ENCODE results near the gene TAS2R46. TPM values are rescaled to one million over a fixed set of nuclear protein-coding genes. Genes with fewer than 3 reads are reported as not detected.
"Not testable (repeated sequence)": the region's sequence is repeated elsewhere in the genome, so short reads cannot be mapped to it uniquely, and the experiment has no call there.

The TAS2R46 gene
- total and polyA plus RNA-seq, 8 donors = 0.20 to 1.4 (median 0.35) TPM; not detected in 2

GRCh38 chr12:11105546-11105945 is 43.5 kb upstream of the TAS2R46 start:
- Histone ChIP-seq H3K4me1 (no peaks in the 10 kb centered on the region), H3K4me3 (no peak overlapping the region), H3K9me3 (peaks cover 0 to 5% of the 10 kb centered on the region in 2 donors), H3K27ac (no peak overlapping the region), H3K36me3 (no peaks in the 10 kb centered on the region), H3K27me3 (no peaks in the 10 kb centered on the region)
- DNase-seq (no peak), ATAC-seq (no peak)
- intact Hi-C loops (cut with DNase I) = no loop called here
- TF ChIP-seq CTCF (IDR thresholded peaks at IDR 0.05) = no peak

DNA sequence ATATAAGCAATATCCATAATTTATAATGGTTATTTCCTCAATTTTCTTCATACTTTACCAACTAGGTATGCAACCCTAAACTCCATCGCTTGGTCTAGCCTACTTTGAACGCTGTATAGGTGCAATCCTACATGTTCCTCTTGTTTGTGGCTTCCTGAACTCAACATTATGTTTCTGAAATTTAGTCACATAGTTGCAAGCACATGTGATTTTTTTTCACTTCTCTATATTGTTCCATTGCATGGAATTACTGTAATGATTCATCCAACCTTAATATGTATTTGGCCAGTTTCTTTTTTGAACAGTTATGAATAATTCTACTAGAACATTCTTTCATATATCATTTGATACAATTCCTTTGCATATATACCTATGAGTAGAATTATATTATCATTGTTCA is 32.8 kb upstream of the TAS2R46 start:
- DNase-seq; H3K9me3 ChIP-seq; H3K27me3 ChIP-seq; intact Hi-C loops (cut with DNase I); H3K4me3 ChIP-seq; H3K4me1 ChIP-seq; H3K27ac ChIP-seq; H3K36me3 ChIP-seq; ATAC-seq: not testable (repeated sequence)

- Histone ChIP-seq H3K27ac (no peak within 1 kb of the TSS), H3K9me3 (no peaks in the 10 kb centered on the region), H3K4me1 (no peaks in the 10 kb centered on the region), H3K36me3 (no peaks in the 10 kb centered on the region), H3K4me3 (no peak within 1 kb of the TSS), H3K27me3 (no peaks in the 10 kb centered on the region)
- intact Hi-C loops (cut with DNase I) = no loop called here
- no peak for DNase-seq
- TF ChIP-seq CTCF (IDR thresholded peaks at IDR 0.05) = no peak
- ATAC-seq = no peak
Measured at GRCh38 chr12:11092128-11092527, 30.0 kb upstream of the TAS2R46 start, which contains the start of gene TAS2R43. TAS2R43 (minus strand) TSS chr12:11092313; CDS start chr12:11092229, 84 bp downstream.

- DNase-seq (no peak), ATAC-seq (no peak)
- intact Hi-C loops (cut with DNase I) = no loop called here
- Histone ChIP-seq H3K4me1 (no peaks in the 10 kb centered on the region), H3K4me3 (no peak overlapping the region), H3K9me3 (no peaks in the 10 kb centered on the region), H3K27me3 (no peaks in the 10 kb centered on the region), H3K36me3 (no peaks in the 10 kb centered on the region), H3K27ac (no peak overlapping the region)
- no peak for TF ChIP-seq CTCF (IDR thresholded peaks at IDR 0.05)
Measured at GRCh38 chr12:11089246-11089645, 27.2 kb upstream of the TAS2R46 start.

DNA sequence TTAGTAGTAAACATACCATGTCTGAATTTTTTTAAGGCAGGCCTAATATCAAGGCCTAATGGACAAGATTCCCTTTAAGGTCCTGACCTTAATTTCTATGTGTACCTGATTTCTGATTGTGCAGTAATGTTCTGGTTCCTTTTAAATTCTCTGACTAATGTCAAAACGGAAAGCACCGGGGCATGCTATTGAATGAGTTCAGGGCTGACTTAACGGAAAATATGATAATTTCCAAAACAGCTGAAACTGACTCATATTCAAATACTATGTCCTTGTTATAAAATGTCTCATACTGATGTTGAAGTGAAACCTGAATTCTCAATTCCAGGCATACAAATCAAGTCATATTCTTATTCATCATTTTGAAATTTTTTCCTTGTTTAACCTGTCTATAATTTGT is 23.3 kb upstream of the TAS2R46 start:
- Histone ChIP-seq H3K36me3 (no peaks in the 10 kb centered on the region), H3K4me3 (no peak overlapping the region), H3K27ac (no peak overlapping the region), H3K4me1 (no peaks in the 10 kb centered on the region), H3K27me3 (no peaks in the 10 kb centered on the region), H3K9me3 (peaks cover 0 to 9% of the 10 kb centered on the region in 2 donors)
- DNase-seq = no peak
- ATAC-seq = no peak
- no peak for TF ChIP-seq CTCF (IDR thresholded peaks at IDR 0.05)
- intact Hi-C loops (cut with DNase I) = no loop called here

GRCh38 chr12:11081987-11082386 is 19.9 kb upstream of the TAS2R46 start:
- Histone ChIP-seq H3K27ac (no peak overlapping the region), H3K4me1 (no peaks in the 10 kb centered on the region), H3K27me3 (no peaks in the 10 kb centered on the region), H3K4me3 (no peak overlapping the region), H3K36me3 (no peaks in the 10 kb centered on the region), H3K9me3 (peaks cover 0 to 10% of the 10 kb centered on the region in 2 donors)
- DNase-seq (no peak), ATAC-seq (no peak)
- no peak for TF ChIP-seq CTCF (IDR thresholded peaks at IDR 0.05)
- intact Hi-C loops (cut with DNase I) = no loop called here
